GM20000 (cell line): Measurements from ENCODE around the gene ENTR1.

Experiments
- DNase-seq: peaks from one replicate; pipeline ENCODE4 v3.0.0; 2012; ENCODE audit warnings: low spot score
- TF ChIP-seq, protein P1 (sequence below): IDR thresholded peaks from 2 replicates; pipeline ENCODE4 v1.5.1; 2012; ENCODE audit warnings: mild to moderate bottlenecking, control low read depth; ENCODE audit errors: extremely low read depth, missing control alignments

Gene ENTR1

DNA sequence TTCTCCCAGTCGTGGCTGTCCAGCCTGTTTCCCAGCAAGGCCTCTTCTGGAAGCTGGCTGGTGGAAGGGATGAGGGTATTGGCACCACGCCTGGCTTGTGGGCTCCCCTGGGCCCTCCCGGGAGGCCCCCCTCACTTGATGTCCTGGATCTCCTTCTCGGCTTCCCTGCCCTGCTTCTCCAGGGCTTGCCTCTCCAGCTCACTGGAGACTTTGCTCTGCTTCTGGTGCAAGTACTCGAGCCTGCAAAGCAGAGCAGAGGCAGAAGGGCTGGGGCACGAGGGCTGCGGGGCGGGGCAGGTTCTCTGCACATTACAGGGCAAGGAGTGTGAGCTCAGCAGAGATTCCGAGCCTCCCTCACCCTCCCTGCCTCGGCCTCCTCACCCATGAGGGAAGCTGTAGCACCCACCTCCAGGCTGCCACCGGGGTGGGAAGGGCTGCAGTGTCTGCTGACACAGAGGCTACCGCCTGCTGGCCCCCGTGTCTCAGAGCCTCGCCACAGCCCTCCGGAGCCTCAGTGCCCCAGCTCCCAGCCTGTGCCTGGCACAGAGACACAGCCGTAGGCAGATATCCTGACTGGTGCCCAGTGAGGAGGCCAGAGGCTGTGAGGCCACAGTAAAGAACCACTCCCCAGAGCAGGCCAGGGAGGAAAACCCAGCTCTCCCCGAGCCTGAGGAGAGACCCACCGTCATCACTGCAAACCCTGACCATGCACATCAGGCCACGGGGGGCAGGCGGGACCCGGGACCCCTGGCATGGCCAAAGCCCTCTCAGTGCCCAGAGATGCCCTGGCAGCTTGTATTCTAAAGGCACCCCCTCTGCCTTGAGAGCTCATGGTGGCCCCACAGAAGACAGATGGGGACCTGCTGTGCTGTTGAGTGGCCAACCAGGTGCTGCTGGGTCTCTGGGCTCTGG is 17.6 kb downstream of the ENTR1 start:
- no peak for DNase-seq
- TF ChIP-seq, protein P1, sequence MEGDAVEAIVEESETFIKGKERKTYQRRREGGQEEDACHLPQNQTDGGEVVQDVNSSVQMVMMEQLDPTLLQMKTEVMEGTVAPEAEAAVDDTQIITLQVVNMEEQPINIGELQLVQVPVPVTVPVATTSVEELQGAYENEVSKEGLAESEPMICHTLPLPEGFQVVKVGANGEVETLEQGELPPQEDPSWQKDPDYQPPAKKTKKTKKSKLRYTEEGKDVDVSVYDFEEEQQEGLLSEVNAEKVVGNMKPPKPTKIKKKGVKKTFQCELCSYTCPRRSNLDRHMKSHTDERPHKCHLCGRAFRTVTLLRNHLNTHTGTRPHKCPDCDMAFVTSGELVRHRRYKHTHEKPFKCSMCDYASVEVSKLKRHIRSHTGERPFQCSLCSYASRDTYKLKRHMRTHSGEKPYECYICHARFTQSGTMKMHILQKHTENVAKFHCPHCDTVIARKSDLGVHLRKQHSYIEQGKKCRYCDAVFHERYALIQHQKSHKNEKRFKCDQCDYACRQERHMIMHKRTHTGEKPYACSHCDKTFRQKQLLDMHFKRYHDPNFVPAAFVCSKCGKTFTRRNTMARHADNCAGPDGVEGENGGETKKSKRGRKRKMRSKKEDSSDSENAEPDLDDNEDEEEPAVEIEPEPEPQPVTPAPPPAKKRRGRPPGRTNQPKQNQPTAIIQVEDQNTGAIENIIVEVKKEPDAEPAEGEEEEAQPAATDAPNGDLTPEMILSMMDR: no peak

DNA sequence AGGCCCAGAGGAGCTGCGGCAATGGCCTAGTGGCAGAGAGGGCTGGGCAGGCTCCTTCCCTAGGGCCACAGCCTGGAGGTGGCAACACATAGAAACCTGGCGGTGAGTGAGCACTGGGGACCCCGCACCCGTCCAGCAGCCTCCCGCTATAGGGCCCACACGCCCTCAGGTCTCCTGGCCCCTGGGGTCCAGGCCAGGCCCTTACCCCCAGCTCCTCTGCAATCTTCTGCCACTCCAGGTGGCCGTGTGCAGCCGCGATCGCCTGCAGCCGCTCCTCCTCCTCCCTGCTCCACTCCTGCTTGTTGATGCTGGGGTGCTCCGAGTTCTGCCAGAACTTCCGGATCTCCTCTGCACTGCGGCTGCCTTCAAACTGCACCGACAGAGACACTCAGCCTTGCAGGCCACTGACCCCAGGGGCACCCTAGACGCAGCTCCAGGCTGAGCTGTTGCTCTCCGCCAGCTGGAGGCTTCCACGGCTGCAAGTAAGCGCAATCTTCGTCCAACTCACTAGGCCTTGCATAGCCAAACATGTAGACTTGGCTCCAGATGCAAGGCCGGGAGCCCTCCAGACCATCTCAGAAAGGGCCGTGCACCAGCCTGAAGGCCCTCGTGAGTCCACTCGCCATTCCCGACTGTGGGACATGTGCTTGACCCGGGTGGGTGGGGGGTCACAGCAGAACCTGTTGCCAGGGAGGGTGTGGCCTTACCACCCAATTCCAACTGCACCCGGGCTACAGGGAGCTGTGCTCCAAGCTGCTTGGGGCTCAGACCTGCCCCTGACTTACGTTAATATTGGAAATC is 18.5 kb downstream of the ENTR1 start:
- TF ChIP-seq, protein P1: no peak
- DNase-seq: no peak

DNA sequence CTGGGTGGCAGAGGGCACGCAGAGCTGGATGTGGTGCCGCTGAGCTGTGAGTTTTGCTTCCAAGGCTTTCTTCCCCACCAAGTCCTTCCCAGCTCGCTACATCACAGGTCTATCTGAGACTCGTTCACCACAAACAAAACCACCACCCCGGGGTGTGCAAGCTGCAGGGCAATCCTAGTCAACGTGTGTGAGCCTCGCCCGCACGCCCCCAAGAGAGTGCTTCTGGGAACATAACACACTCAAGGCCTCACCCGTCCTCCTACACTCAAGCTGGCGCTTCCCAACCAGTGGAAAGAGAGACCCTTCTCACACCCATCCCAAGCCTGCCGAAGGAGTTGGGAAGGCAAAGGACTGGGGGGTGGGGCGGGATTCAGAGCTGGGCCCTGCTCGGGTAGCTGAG is 21.0 kb downstream of the ENTR1 start:
- TF ChIP-seq, protein P1: no peak
- DNase-seq: no peak

DNA sequence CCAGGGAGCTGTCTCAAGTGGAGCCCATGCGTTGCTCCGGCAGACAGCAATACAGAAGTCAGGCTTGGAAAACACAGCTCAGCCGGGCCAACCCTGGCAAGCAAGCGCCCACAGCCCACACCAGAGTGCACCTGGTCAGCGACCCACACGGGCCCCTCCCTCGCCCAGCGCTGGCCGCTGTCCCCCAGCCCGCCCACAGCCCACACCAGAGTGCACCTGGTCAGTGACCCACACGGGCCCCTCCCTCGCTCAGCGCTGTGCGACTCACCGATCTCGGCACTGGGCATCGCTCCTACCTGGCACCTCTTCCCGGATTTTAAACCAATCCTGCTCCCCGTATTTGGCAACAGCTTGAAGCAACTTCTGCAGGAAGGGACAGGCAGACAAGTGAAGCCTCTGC is 23.2 kb downstream of the ENTR1 start:
- TF ChIP-seq, protein P1: no peak
- DNase-seq: no peak

DNA sequence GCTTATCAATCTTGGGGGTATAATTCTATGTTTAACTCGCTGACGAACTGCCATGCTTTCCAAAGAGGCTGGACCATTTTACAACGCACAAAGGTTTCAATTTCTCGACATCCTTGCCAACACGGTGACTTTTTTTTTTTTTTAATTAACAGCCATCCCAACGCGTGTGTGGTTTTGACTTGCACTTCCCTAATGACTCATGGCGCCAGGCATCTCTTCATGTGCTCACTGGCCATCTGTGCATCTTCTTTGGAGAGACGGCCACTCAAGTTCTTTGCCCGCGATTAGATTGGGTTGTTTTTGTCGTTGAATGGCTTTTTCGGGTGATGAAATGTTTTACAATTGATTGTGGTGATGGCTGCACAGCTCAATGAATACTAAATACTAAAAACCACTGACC is 24.4 kb downstream of the ENTR1 start:
- DNase-seq: no peak
- TF ChIP-seq, protein P1: no peak

DNA sequence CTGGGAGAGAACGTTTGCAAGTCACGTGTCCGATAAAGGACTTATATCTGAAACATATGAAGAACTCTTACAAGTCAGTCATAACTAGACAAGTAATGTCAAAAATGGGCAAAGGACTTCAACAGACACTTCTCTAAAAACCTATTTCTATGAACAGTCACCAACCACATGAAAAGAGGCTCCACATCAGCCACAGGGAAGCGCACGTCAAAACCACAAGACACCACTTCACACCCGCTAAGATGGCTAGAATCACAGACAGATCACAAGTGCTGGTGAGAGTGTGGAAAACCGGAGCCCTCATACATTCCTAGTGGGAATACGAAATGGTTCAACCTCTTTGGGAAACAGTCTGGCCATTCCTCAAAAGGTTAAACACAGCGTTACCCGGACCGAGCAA is 25.4 kb downstream of the ENTR1 start:
- no peak for DNase-seq
- TF ChIP-seq, protein P1: no peak

DNA sequence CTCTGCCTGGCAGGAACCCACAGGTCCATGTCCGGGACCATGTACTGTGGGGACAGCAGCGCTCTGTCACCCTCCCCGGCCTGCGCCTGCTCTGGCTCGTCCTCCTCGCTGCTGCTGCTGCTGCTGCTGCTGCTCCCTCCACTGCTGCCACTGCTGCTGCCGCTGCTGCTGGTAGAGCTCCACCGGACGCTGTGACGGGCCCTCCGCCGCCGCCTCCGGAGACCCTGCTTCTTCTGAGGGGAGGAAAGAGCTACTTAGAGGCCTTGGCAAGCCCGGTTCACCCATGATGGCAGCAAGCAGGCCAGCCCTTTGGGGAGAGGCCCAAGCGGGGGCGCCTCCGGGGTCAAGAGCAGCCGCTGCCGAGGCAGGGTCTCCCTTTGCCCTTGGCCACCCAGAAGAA is 27.0 kb downstream of the ENTR1 start:
- no peak for DNase-seq
- TF ChIP-seq, protein P1: no peak
